GM23338 (cell line): ENCODE data around the gene SST.

Experiments used
- CREB1 ChIP-seq: fragments of 250-450 bp; sonication (Bioruptor Pico); IDR thresholded peaks from 2 replicates; pipeline ENCODE4 v1.5.0; 2020; ENCODE audit warnings: low read depth, mild to moderate bottlenecking, moderate library complexity
- CTCF ChIP-seq, 2 experiments: fragments of 200-600 bp in 1 of 2; sonication (generic) in 1 of 2; conservative IDR thresholded peaks; 2 replicates each; pipeline versions ENCODE4 v1.5.1 to v1.6.1; 2016 to 2017; ENCODE audit warnings: antibody characterized with exemption in 2 of 2, low read depth in 2 of 2, mild to moderate bottlenecking in 2 of 2, moderate library complexity in 1 of 2
- ETS1 ChIP-seq: IDR thresholded peaks from 2 replicates; pipeline ENCODE4 v1.6.1; 2016; ENCODE audit warnings: antibody characterized with exemption
- EZH2 ChIP-seq: fragments of 200-600 bp; sonication (generic); IDR thresholded peaks from one replicate; pipeline ENCODE4 v1.8.0; 2017; ENCODE audit warnings: antibody characterized with exemption, mild to moderate bottlenecking, low read depth; ENCODE audit not compliant: unreplicated experiment
- EZH2phosphoT487 ChIP-seq: fragments of 200-600 bp; sonication (generic); IDR thresholded peaks from one replicate; pipeline ENCODE4 v1.8.1; 2018; ENCODE audit warnings: antibody characterized with exemption; ENCODE audit not compliant: unreplicated experiment
- JUNB ChIP-seq: IDR thresholded peaks from one replicate; pipeline ENCODE4 v1.6.1; 2016; ENCODE audit warnings: antibody characterized with exemption; ENCODE audit not compliant: unreplicated experiment
- POLR2AphosphoS5 ChIP-seq: IDR thresholded peaks from 2 replicates; pipeline ENCODE4 v1.6.1; 2016; ENCODE audit warnings: antibody characterized with exemption, low read depth
- REST ChIP-seq: IDR thresholded peaks from one replicate; pipeline ENCODE4 v1.6.1; 2018; ENCODE audit warnings: antibody characterized with exemption; ENCODE audit not compliant: unreplicated experiment

GRCh38 chr3:187694801-187695200, 24.6 kb upstream of the SST start:
- TF ChIP-seq CTCF (conservative IDR thresholded peaks at IDR 0.05; ENCODE audit: low read depth in 2 of 2) (no peak), REST (no peak), JUNB (no peak), POLR2AphosphoS5 (no peak), EZH2 (no peak), EZH2phosphoT487 (no peak), CREB1 (no peak), ETS1 (no peak)
